Prostate gland (tissue), 2 donors: Measurements from ENCODE around the gene STUB1. TPM values are rescaled to one million over a fixed set of nuclear protein-coding genes. Genes with fewer than 3 reads are reported as not detected.
A peak's percentile ranks its signal among the peaks of the same experiment; 100 is the strongest.

Experiments
- DNase-seq: peaks from one replicate; pipeline ENCODE4 v3.0.0-alpha.2; 2019; ENCODE audit warnings: low spot score
- H3K27ac ChIP-seq, 2 donors: fragments of 200-600 bp; sonication (generic); 2 replicates each; pipeline ENCODE4 v1.5.1; 2017 to 2019
- H3K27me3 ChIP-seq: fragments of 200-600 bp; sonication (generic); replicated peaks from 2 replicates; pipeline ENCODE4 v1.5.1; 2019; ENCODE audit not compliant: insufficient read depth
- H3K36me3 ChIP-seq, 2 donors: fragments of 200-600 bp; sonication (generic); 1 replicate in 1 of 2; 2 replicates in 1 of 2; pipeline versions ENCODE4 v1.5.1 to v1.8.1; 2017 to 2019
- H3K4me1 ChIP-seq: fragments of 200-600 bp; sonication (generic); replicated peaks from 2 replicates; pipeline ENCODE4 v1.5.1; 2019
- H3K4me3 ChIP-seq, 2 donors: fragments of 200-600 bp; sonication (generic); 2 replicates each; pipeline ENCODE4 v1.5.1; 2017 to 2019
- H3K9me3 ChIP-seq: fragments of 200-600 bp; sonication (generic); 2 replicates; pipeline ENCODE4 v1.5.1; 2017
- POLR2A ChIP-seq: fragments of 450-650 bp; IDR thresholded peaks from one replicate; pipeline ENCODE4 v1.6.1; 2016; ENCODE audit warnings: antibody characterized with exemption, mild to moderate bottlenecking
- POLR2AphosphoS5 ChIP-seq: sonication (generic); formaldehyde crosslinking; IDR thresholded peaks from one replicate; pipeline ENCODE4 v1.6.1; 2017; ENCODE audit warnings: antibody characterized with exemption
- WGBS: methylation state at CpG from one replicate; pipeline ENCODE4 v1.1.5; 2018; 5-methylcytosine and 5-hydroxymethylcytosine counted together
- intact Hi-C: fragments of 100-400 bp; cut with DNase I; formaldehyde crosslinking; loops from one replicate; pipeline ENCODE4 v1.14.2; 2022
- total RNA-seq, 2 donors: library from RNA; depleted of rRNA; stranded (reverse); fragments of >200 nt; gene quantifications; one replicate each; pipeline ENCODE4 v1.1.0, GENCODE V29; 2016
- TF ChIP-seq, protein P1 (sequence below), 4 experiments: fragments of 200-600 bp in 2 of 4; fragments of 450-650 bp in 2 of 4; sonication (generic) in 2 of 4; IDR thresholded peaks; 1 replicate in 3 of 4; 2 replicates in 1 of 4; pipeline ENCODE4 v1.5.1; 2016 to 2019; ENCODE audit warnings: antibody characterized with exemption in 4 of 4, mild to moderate bottlenecking in 2 of 4, moderate library complexity in 2 of 4

STUB1 gene
- total RNA-seq: 100 to 1,000 TPM; 173 to 255 TPM

DNA sequence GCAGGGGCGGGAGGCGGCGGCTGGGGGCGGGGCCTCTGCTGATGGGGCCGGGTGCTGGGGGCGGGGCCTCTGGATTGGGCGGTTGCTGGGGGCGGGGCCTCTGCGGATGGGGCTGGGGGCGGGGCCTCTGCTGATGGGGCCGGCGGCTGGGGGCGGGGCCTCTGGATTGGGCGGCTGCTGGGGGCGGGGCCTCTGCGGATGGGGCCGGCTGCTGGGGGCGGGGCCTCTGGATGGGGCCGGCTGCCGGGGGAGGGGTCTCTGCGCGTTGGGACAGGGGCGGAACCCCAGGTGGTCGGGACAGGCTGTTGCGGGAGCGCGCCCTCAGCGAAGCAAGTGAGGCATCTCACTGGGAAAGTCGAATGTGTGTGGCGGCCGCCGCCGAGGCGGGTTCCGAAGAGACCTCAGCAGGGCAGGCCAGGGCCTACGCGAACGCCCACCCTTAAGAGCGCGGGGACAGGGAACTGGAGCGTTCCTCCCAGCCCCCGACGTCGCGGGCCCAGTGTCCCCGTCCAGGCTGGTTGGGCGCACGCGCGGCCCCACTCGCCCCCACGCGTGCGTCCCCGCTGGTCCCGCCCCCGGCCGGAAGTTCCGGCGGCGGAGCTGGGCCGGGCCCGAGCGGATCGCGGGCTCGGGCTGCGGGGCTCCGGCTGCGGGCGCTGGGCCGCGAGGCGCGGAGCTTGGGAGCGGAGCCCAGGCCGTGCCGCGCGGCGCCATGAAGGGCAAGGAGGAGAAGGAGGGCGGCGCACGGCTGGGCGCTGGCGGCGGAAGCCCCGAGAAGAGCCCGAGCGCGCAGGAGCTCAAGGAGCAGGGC, at the start of gene STUB1:
Gene STUB1 (plus strand): TSS at position 597 of the 811 bp plus-strand sequence. CDS start 116 bp downstream, at position 713.
- peaks cover 22% of the 10 kb centered on the region for H3K4me1 ChIP-seq
- WGBS: 4% methylated on average over 69 of the region's 91 CpGs
- intact Hi-C loops: no loop called here
- peaks cover 7 to 10% of the 10 kb centered on the region in 2 donors for H3K36me3 ChIP-seq
- H3K9me3 ChIP-seq: no peaks in the 10 kb centered on the region
- peak within 1 kb of the TSS; percentile 69 to 82 for H3K4me3 ChIP-seq
- DNase-seq: peak; percentile 84
- TF ChIP-seq, protein P1, sequence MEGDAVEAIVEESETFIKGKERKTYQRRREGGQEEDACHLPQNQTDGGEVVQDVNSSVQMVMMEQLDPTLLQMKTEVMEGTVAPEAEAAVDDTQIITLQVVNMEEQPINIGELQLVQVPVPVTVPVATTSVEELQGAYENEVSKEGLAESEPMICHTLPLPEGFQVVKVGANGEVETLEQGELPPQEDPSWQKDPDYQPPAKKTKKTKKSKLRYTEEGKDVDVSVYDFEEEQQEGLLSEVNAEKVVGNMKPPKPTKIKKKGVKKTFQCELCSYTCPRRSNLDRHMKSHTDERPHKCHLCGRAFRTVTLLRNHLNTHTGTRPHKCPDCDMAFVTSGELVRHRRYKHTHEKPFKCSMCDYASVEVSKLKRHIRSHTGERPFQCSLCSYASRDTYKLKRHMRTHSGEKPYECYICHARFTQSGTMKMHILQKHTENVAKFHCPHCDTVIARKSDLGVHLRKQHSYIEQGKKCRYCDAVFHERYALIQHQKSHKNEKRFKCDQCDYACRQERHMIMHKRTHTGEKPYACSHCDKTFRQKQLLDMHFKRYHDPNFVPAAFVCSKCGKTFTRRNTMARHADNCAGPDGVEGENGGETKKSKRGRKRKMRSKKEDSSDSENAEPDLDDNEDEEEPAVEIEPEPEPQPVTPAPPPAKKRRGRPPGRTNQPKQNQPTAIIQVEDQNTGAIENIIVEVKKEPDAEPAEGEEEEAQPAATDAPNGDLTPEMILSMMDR (IDR thresholded peaks at IDR 0.05): peak in 1 of 4 experiments; percentile 34
- TF ChIP-seq POLR2A: no peak
- TF ChIP-seq POLR2AphosphoS5: peak; percentile 37
- no peaks in the 10 kb centered on the region for H3K27me3 ChIP-seq
- H3K27ac ChIP-seq: peak within 1 kb of the TSS; percentile 88 to 93

DNA sequence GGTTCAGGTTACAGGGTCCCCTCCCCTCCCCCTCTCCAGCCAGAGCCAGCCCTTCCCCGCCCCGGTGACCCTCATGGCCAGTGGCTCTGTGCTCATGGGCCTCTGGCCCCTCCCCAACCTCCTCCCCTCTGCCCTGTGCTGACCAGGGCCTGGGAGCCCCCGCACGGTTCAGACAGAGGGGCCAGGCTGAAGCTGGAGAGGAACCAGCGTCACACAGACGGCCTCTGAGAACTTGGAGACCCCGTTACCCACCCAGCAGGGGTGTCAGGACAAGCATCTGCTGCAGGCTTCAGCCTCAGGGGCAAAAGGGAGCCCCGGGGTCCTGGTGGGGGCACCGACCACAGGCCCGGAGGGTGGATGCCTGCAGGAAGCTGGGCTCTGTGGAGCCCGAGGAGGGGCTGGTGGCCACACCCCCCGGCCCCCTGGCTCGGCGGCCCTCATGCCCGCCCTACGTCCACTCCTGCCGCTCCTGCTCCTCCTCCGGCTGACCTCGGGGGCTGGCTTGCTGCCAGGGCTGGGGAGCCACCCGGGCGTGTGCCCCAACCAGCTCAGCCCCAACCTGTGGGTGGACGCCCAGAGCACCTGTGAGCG, 49.3 kb upstream of the STUB1 start, which contains the start of gene WFIKKN1:
Gene WFIKKN1 (plus strand): TSS at position 171 of the 591 bp plus-strand sequence. CDS start 269 bp downstream, at position 440.
- Histone ChIP-seq H3K27me3 (no peaks in the 10 kb centered on the region), H3K4me3 (no peak within 1 kb of the TSS), H3K9me3 (no peaks in the 10 kb centered on the region), H3K27ac (no peak within 1 kb of the TSS), H3K4me1 (peaks cover 9% of the 10 kb centered on the region), H3K36me3 (peaks cover 0 to 3% of the 10 kb centered on the region in 2 donors)
- WGBS: 11% methylated on average over 18 of the region's 23 CpGs
- TF ChIP-seq, protein P1 (IDR thresholded peaks at IDR 0.05): no peak
- TF ChIP-seq POLR2A (no peak), POLR2AphosphoS5 (no peak)
- no peak for DNase-seq
- intact Hi-C loops: no loop called here

DNA sequence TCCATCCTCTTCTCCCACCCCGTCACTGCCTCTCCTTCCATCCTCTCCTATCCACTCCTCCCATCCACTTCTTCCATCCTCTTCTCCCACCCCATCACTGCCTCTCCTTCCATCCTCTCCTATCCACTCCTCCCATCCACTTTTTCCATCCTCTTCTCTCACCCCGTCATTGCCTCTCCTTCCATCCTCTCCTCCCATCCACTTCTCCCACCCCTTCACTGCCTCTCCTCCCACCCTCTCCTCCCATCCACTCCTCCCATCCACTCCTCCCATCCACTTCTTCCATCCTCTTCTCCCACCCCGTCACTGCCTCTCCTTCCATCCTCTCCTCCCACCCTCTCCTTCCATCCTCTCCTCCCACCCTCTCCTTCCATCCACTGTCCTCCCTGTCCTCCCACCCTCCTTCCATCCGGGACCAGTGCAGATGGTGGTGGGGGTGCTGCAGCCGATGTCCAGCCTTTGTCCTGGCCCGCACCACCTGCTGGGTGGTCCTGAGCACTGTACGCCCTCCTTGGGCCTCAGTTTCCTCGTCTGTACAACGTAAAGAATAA, 48.3 kb upstream of the STUB1 start:
- no peak overlapping the region for H3K4me3 ChIP-seq
- TF ChIP-seq POLR2A (no peak), POLR2AphosphoS5 (no peak)
- TF ChIP-seq, protein P1 (IDR thresholded peaks at IDR 0.05): no peak
- no peaks in the 10 kb centered on the region for H3K27me3 ChIP-seq
- no peak for DNase-seq
- H3K9me3 ChIP-seq: no peaks in the 10 kb centered on the region
- peaks cover 9% of the 10 kb centered on the region for H3K4me1 ChIP-seq
- H3K27ac ChIP-seq: no peak overlapping the region
- 55% methylated on average over 9 of the region's 9 CpGs for WGBS
- intact Hi-C loops: no loop called here
- H3K36me3 ChIP-seq: no peaks in the 10 kb centered on the region

DNA sequence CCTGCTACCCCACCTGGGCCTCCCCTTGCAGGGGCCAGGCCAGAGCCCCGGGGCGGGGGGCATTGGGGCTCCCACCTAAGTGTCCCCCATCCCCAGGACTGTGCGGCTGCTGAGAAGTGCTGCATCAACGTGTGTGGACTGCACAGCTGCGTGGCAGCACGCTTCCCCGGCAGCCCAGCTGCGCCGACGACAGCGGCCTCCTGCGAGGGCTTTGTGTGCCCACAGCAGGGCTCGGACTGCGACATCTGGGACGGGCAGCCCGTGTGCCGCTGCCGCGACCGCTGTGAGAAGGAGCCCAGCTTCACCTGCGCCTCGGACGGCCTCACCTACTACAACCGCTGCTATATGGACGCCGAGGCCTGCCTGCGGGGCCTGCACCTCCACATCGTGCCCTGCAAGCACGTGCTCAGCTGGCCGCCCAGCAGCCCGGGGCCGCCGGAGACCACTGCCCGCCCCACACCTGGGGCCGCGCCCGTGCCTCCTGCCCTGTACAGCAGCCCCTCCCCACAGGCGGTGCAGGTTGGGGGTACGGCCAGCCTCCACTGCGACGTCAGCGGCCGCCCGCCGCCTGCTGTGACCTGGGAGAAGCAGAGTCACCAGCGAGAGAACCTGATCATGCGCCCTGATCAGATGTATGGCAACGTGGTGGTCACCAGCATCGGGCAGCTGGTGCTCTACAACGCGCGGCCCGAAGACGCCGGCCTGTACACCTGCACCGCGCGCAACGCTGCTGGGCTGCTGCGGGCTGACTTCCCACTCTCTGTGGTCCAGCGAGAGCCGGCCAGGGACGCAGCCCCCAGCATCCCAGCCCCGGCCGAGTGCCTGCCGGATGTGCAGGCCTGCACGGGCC, 47.5 kb upstream of the STUB1 start:
- no peaks in the 10 kb centered on the region for H3K36me3 ChIP-seq
- H3K27me3 ChIP-seq: no peaks in the 10 kb centered on the region
- no peaks in the 10 kb centered on the region for H3K9me3 ChIP-seq
- no peak overlapping the region for H3K27ac ChIP-seq
- WGBS: 92% methylated on average over 62 of the region's 67 CpGs
- intact Hi-C loops: no loop called here
- no peak for DNase-seq
- peaks cover 9% of the 10 kb centered on the region for H3K4me1 ChIP-seq
- TF ChIP-seq, protein P1 (IDR thresholded peaks at IDR 0.05): no peak
- TF ChIP-seq POLR2AphosphoS5 (no peak), POLR2A (no peak)
- no peak overlapping the region for H3K4me3 ChIP-seq
